Activated CD8-positive, alpha-beta T cell treated with anti-CD3 and anti-CD28 coated beads for 36 hours (primary cell): ENCODE data around the gene BTBD1. TPM values are rescaled to one million over a fixed set of nuclear protein-coding genes. Genes with fewer than 3 reads are reported as not detected.

Experiments used
- ATAC-seq: fragments of 200-7000 bp; cut with Tn5 transposase; one replicate; pipeline ENCODE4 v1.10.0; 2021; ENCODE audit warnings: mild to moderate bottlenecking, moderate library complexity
- CTCF ChIA-PET: fragments of 350-600 bp; sonication (Branson Sonifier 250); formaldehyde crosslinking; loops from one replicate; lab custom pipeline; 2021; ENCODE audit warnings: antibody characterized with exemption; lab: Charles Lee
- POLR2A ChIA-PET: fragments of 350-600 bp; sonication (Branson Sonifier 250); formaldehyde crosslinking; loops from one replicate; lab custom pipeline; 2021; ENCODE audit warnings: antibody characterized with exemption; lab: Charles Lee
- DNase-seq: peaks from one replicate; pipeline ENCODE4 v3.0.0-alpha.2; 2020
- H3K27ac Mint-ChIP-seq: one replicate; pipeline ENCODE4 v1.8.0; 2021; ENCODE audit warnings: mild to moderate bottlenecking, mixed read lengths
- H3K27me3 Mint-ChIP-seq: one replicate; pipeline ENCODE4 v1.8.0; 2021; ENCODE audit warnings: mixed read lengths
- H3K36me3 Mint-ChIP-seq: one replicate; pipeline ENCODE4 v1.8.0; 2021; ENCODE audit warnings: low read depth, mixed read lengths
- H3K4me1 Mint-ChIP-seq: one replicate; pipeline ENCODE4 v1.8.0; 2021; ENCODE audit warnings: low read depth, mixed read lengths
- H3K4me3 Mint-ChIP-seq: one replicate; pipeline ENCODE4 v1.8.0; 2021; ENCODE audit warnings: mild to moderate bottlenecking, moderate library complexity, mixed read lengths
- H3K9me3 Mint-ChIP-seq: one replicate; pipeline ENCODE4 v1.8.0; 2021; ENCODE audit warnings: mixed read lengths
- CTCF ChIP-seq: fragments of 200-600 bp; IDR thresholded peaks from one replicate; pipeline ENCODE4 v1.8.0; 2022; ENCODE audit warnings: antibody characterized with exemption, mild to moderate bottlenecking
- intact Hi-C: fragments of 100-400 bp; cut with micrococcal nuclease; formaldehyde crosslinking; loops from one replicate; pipeline ENCODE4 v1.10.0; 2022
- total RNA-seq, 2 experiments: library from RNA; stranded (reverse); gene quantifications; one replicate each; pipeline ENCODE4 v1.2.3, GENCODE V29; 2021

Gene BTBD1
- total RNA-seq, 2 experiments from 2014 or later, result 63.3 to 63.8 TPM

GRCh38 chr15:83109532-83109931 is 42.5 kb upstream of the BTBD1 start:
- Mint-ChIP-seq H3K9me3 (no peaks in the 10 kb centered on the region), H3K4me3 (no peak overlapping the region), H3K36me3 (no peaks in the 10 kb centered on the region), H3K27me3 (peaks cover 41% of the 10 kb centered on the region), H3K4me1 (peaks cover 17% of the 10 kb centered on the region), H3K27ac (no peak overlapping the region)
- TF ChIP-seq CTCF, result no peak
- intact Hi-C loops, result no loop called here
- ATAC-seq (no peak), DNase-seq (no peak)
- POLR2A ChIA-PET, result no interaction called here
- CTCF ChIA-PET, result interaction anchor here (1.5 to 2.0 kb wide), 2 partner anchors 99 to 138 kb away, joined by 3 to 7 read pairs; partner anchors contain the start of gene C15orf40

- H3K36me3 Mint-ChIP-seq, result no peaks in the 10 kb centered on the region
- ChIA-PET CTCF (interaction anchor here (1.5 to 2.0 kb wide), 2 partner anchors 98 to 139 kb away, joined by 3 to 7 read pairs; partner anchors contain the start of gene C15orf40), POLR2A (interaction anchor here (0.6 to 1.3 kb wide), 2 partner anchors 26 to 94 kb away, joined by 3 read pairs; no protein-coding TSS in a partner anchor)
- DNase-seq (peak; percentile 59), ATAC-seq (peak; percentile 76)
- intact Hi-C loops, result no loop called here
- peak overlapping the region; percentile 68 for H3K27ac Mint-ChIP-seq
- peaks cover 48% of the 10 kb centered on the region for H3K27me3 Mint-ChIP-seq
- no peak for TF ChIP-seq CTCF
- H3K4me1 Mint-ChIP-seq, result peaks cover 17% of the 10 kb centered on the region
- no peaks in the 10 kb centered on the region for H3K9me3 Mint-ChIP-seq
- H3K4me3 Mint-ChIP-seq, result peak overlapping the region; percentile 81
Observed at GRCh38 chr15:83108266-83109219, 41.5 kb upstream of the BTBD1 start.

- DNase-seq, result no peak
- Mint-ChIP-seq H3K36me3 (no peaks in the 10 kb centered on the region), H3K27ac (peak overlapping the region; percentile 68), H3K4me3 (peak overlapping the region; percentile 81), H3K27me3 (peaks cover 48% of the 10 kb centered on the region), H3K9me3 (no peaks in the 10 kb centered on the region), H3K4me1 (peaks cover 17% of the 10 kb centered on the region)
- TF ChIP-seq CTCF, result no peak
- ChIA-PET CTCF (interaction anchor here (1.5 to 2.0 kb wide), 2 partner anchors 97 to 139 kb away, joined by 3 to 7 read pairs; partner anchors contain the start of gene C15orf40), POLR2A (interaction anchor here (0.8 to 1.3 kb wide), 3 partner anchors 41 to 94 kb away, joined by 3 to 5 read pairs (median 3); partner anchors contain the start of gene BTBD1)
- intact Hi-C loops, result no loop called here
- ATAC-seq, result no peak
Observed at GRCh38 chr15:83107841-83108181, 40.8 kb upstream of the BTBD1 start.

- peak within 1 kb of the TSS; percentile 81 for H3K4me3 Mint-ChIP-seq
- H3K4me1 Mint-ChIP-seq, result peaks cover 17% of the 10 kb centered on the region
- H3K27me3 Mint-ChIP-seq, result peaks cover 51% of the 10 kb centered on the region
- no peaks in the 10 kb centered on the region for H3K36me3 Mint-ChIP-seq
- DNase-seq (peak; percentile 37), ATAC-seq (peak; percentile 52)
- ChIA-PET CTCF (no interaction called here), POLR2A (interaction anchor here (0.5 to 1.3 kb wide), 3 partner anchors 41 to 568 kb away, joined by 3 to 5 read pairs (median 3); partner anchors contain the start of gene BTBD1)
- peak within 1 kb of the TSS; percentile 68 for H3K27ac Mint-ChIP-seq
- H3K9me3 Mint-ChIP-seq, result no peaks in the 10 kb centered on the region
- intact Hi-C loops, result no loop called here
- no peak for TF ChIP-seq CTCF
Observed at GRCh38 chr15:83106994-83107840, 40.2 kb upstream of the BTBD1 start, which contains the start of gene TM6SF1. Gene TM6SF1, plus strand, starts transcription at chr15:83107645. Its CDS starts 36 bp downstream, at chr15:83107681.
